ENCODE measurements around the gene CDKAL1. TPM values are rescaled to one million over a fixed set of nuclear protein-coding genes. Genes with fewer than 3 reads are reported as not detected.

CDKAL1 gene
- total RNA-seq, 2 experiments from 2014 or later, result 21.2 to 23.0 TPM

DNA sequence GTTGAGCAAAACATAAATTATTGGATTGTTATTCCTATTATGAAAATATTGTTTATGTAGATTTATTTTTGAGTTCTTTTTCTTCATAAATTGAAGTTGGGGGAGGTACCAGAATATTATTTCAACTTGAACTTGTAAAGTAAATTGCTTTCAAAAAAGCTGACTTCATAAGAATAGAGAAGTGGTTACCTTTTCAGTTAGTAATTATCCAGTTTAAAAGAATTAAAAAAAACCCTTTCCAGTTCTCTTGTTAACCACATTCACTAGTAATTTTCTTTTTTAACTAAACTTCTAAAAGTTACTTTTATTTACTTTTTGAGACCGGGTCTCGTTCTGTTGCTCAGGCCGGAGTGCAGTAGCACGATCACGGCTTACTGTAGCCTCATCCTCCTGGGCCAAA is 124.3 kb downstream of the CDKAL1 start:
- H3K27ac Mint-ChIP-seq, result no peak overlapping the region
- H3K4me3 Mint-ChIP-seq, result no peak overlapping the region
- DNase-seq, result no peak
- peaks cover 21% of the 10 kb centered on the region for H3K36me3 Mint-ChIP-seq (ENCODE audit: low read depth)
- H3K27me3 Mint-ChIP-seq, result no peaks in the 10 kb centered on the region
- H3K9me3 Mint-ChIP-seq, result peaks cover 3% of the 10 kb centered on the region
- no peaks in the 10 kb centered on the region for H3K4me1 Mint-ChIP-seq
- POLR2A ChIA-PET, result no interaction called here
- CTCF ChIA-PET, result no interaction called here

DNA sequence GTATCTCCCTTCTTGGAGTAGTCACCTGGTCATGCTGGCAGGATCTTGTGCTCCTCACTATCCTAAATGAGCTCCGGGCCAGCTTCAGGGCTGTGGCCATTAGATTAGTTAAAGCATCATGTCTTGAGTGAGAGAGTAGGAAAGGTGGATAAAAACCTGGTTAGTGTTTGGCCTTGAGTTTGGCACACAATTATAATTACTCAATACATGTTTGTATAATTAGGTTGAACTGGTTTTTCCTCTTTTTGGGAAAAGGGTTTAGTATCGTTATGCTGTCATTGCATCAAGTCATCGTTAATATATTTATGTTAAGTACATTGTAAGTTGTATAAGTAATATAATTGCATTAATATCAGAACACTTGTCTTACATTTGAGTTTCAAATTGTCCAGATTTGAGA is 126.3 kb downstream of the CDKAL1 start:
- H3K27ac Mint-ChIP-seq, result no peak overlapping the region
- no peak for DNase-seq
- CTCF ChIA-PET, result no interaction called here
- no peak overlapping the region for H3K4me3 Mint-ChIP-seq
- no peaks in the 10 kb centered on the region for H3K27me3 Mint-ChIP-seq
- no peaks in the 10 kb centered on the region for H3K4me1 Mint-ChIP-seq
- H3K36me3 Mint-ChIP-seq (ENCODE audit: low read depth), result peaks cover 10% of the 10 kb centered on the region
- POLR2A ChIA-PET, result no interaction called here
- H3K9me3 Mint-ChIP-seq, result no peaks in the 10 kb centered on the region

- no peak for DNase-seq
- Mint-ChIP-seq H3K9me3 (no peaks in the 10 kb centered on the region), H3K4me1 (no peaks in the 10 kb centered on the region), H3K4me3 (no peak overlapping the region), H3K27ac (no peak overlapping the region), H3K27me3 (no peaks in the 10 kb centered on the region), H3K36me3 (ENCODE audit: low read depth) (peaks cover 10% of the 10 kb centered on the region)
- ChIA-PET POLR2A (no interaction called here), CTCF (no interaction called here)
These were observed 127.5 kb downstream of the CDKAL1 start for GRCh38 chr6:20661721-20662120.

GRCh38 chr6:20664250-20664649 is 130.0 kb downstream of the CDKAL1 start:
- no peak for DNase-seq
- H3K27me3 Mint-ChIP-seq, result no peaks in the 10 kb centered on the region
- ChIA-PET POLR2A (no interaction called here), CTCF (no interaction called here)
- H3K4me3 Mint-ChIP-seq, result no peak overlapping the region
- H3K4me1 Mint-ChIP-seq, result peaks cover under 1% of the 10 kb centered on the region
- no peaks in the 10 kb centered on the region for H3K9me3 Mint-ChIP-seq
- H3K36me3 Mint-ChIP-seq (ENCODE audit: low read depth), result peaks cover 13% of the 10 kb centered on the region
- H3K27ac Mint-ChIP-seq, result no peak overlapping the region

DNA sequence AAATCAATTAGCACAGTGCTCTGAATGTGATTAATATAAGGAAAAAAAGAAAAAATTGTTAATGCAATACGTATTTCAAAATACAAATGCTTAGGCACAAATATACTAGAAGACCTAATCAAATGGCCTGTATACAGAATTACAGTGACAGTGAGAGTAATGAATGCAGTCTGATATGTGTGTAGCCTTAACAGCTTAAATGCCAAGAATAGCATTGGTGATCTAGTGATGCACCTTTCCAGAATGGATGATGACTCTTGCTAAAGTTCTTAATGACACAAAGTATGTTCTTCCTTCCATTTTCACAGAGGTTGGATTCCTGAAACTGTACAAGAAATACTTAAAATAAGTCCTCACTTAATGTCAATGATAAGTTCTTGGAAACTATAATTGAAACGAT is 131.0 kb downstream of the CDKAL1 start:
- no peaks in the 10 kb centered on the region for H3K27me3 Mint-ChIP-seq
- H3K36me3 Mint-ChIP-seq (ENCODE audit: low read depth), result peaks cover 5% of the 10 kb centered on the region
- H3K4me1 Mint-ChIP-seq, result peaks cover 6% of the 10 kb centered on the region
- no peaks in the 10 kb centered on the region for H3K9me3 Mint-ChIP-seq
- H3K27ac Mint-ChIP-seq, result no peak overlapping the region
- ChIA-PET CTCF (no interaction called here), POLR2A (no interaction called here)
- DNase-seq, result no peak
- H3K4me3 Mint-ChIP-seq, result no peak overlapping the region

DNA sequence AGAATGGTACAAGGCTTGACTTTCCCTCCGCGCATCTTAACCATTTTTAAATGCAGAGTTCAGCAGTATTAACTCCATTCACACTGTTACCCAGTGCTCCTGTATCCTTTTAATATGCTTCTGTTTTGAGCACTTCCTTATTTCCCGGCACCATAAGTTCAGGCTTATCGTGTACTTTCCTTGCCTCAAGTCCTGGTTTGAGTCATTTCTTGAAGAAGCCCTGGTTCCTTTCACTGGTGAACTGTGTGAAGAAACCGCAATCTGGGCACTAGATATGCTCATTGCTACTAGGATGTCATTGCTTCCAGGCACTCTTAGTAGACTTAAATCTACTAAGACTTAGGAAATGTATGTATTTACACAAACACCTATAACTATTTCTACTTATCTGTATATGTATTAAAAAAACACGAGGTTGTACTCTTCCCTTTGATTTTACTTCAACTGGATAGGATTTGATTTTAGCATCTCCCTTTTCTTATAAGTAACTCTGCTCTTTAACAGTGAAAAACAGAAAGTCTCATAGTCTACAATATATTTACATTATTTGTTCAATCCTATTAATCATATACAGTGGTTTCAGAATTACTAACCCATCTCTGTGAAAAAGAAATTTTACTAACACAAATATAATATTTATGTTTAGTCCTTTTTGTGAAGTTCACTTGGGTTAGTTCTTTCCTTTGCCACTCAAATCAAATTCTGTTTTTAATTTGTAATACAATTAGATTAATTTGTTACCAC is 135.5 kb downstream of the CDKAL1 start:
- no peaks in the 10 kb centered on the region for H3K27me3 Mint-ChIP-seq
- H3K27ac Mint-ChIP-seq, result no peak overlapping the region
- no peak overlapping the region for H3K4me3 Mint-ChIP-seq
- ChIA-PET CTCF (no interaction called here), POLR2A (no interaction called here)
- peaks cover 7% of the 10 kb centered on the region for H3K36me3 Mint-ChIP-seq (ENCODE audit: low read depth)
- no peak for DNase-seq
- peaks cover 6% of the 10 kb centered on the region for H3K4me1 Mint-ChIP-seq
- H3K9me3 Mint-ChIP-seq, result no peaks in the 10 kb centered on the region

DNA sequence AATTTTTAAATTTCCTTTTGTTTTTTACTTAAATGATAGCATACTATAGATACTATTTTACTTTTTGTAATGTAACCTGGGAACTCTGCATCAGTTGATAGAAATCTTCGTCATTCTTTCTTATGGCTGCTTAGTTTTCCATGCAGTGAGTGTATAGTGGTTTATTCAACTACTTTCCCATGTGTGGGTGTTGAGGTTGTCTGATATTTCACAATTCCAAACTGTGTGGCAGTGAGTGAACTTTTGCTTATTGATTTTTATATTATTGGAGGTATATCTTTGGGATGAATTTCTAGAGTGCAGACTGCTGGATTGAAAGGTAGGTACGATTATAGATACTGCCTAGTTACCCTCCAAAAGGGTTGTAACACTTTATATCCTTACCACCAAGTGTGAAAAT is 136.5 kb downstream of the CDKAL1 start:
- peaks cover 6% of the 10 kb centered on the region for H3K4me1 Mint-ChIP-seq
- ChIA-PET POLR2A (no interaction called here), CTCF (no interaction called here)
- H3K27me3 Mint-ChIP-seq, result no peaks in the 10 kb centered on the region
- no peak overlapping the region for H3K27ac Mint-ChIP-seq
- H3K36me3 Mint-ChIP-seq (ENCODE audit: low read depth), result peaks cover 7% of the 10 kb centered on the region
- H3K9me3 Mint-ChIP-seq, result no peaks in the 10 kb centered on the region
- DNase-seq, result no peak
- no peak overlapping the region for H3K4me3 Mint-ChIP-seq

DNA sequence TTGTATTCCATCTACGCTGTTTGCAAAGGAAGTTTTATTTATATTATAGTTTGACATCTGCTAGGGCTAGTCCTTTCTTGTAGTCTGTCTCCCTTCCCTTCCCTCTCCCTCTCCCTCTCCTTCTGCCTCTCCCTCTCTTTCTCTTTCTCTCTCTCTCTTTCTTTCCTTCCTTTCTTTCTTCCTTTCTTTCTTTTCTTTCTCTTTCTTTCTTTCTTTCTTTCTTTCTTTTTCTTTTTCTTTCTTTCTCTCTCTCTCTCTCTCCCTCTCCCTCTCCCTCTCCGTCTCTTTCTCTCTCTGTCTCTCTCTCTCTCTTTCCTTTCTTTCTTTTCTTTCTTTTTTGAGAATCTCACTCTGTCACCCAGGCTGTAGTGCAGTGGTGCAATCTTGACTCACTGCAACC is 137.8 kb downstream of the CDKAL1 start:
- POLR2A ChIA-PET, result no interaction called here
- H3K9me3 Mint-ChIP-seq, result no peaks in the 10 kb centered on the region
- H3K4me1 Mint-ChIP-seq, result peaks cover 6% of the 10 kb centered on the region
- DNase-seq, result no peak
- H3K4me3 Mint-ChIP-seq, result no peak overlapping the region
- H3K27me3 Mint-ChIP-seq, result no peaks in the 10 kb centered on the region
- peaks cover 7% of the 10 kb centered on the region for H3K36me3 Mint-ChIP-seq (ENCODE audit: low read depth)
- CTCF ChIA-PET, result no interaction called here
- H3K27ac Mint-ChIP-seq, result no peak overlapping the region

DNA sequence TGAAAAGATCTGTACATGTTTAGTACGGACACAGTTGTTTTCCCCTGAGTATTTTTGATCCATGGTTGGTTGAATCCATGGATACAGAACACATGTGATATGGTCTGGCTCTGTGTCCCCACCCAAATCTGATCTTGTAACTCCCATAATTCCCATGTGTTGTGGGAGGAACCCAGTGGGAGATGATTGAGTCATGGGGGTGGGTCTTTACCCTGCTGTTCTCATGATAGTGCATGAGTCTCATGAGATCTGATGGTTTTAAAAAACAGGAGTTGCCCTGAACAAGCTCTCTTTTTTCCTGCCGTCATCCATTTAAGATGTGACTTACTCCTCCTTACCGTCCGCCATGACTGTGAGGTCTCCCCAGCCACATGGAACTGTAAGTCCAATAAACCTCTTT is 139.2 kb downstream of the CDKAL1 start:
- Mint-ChIP-seq H3K36me3 (ENCODE audit: low read depth) (peaks cover 6% of the 10 kb centered on the region), H3K4me3 (no peak overlapping the region), H3K9me3 (no peaks in the 10 kb centered on the region), H3K27me3 (no peaks in the 10 kb centered on the region), H3K27ac (no peak overlapping the region), H3K4me1 (peaks cover 6% of the 10 kb centered on the region)
- DNase-seq, result no peak
- CTCF ChIA-PET, result no interaction called here
- POLR2A ChIA-PET, result no interaction called here

- H3K4me3 Mint-ChIP-seq, result no peak overlapping the region
- H3K9me3 Mint-ChIP-seq, result no peaks in the 10 kb centered on the region
- H3K36me3 Mint-ChIP-seq (ENCODE audit: low read depth), result peaks cover 3% of the 10 kb centered on the region
- H3K27ac Mint-ChIP-seq, result no peak overlapping the region
- CTCF ChIA-PET, result no interaction called here
- POLR2A ChIA-PET, result no interaction called here
- peaks cover 2% of the 10 kb centered on the region for H3K4me1 Mint-ChIP-seq
- no peaks in the 10 kb centered on the region for H3K27me3 Mint-ChIP-seq
- DNase-seq, result no peak
These were observed 140.4 kb downstream of the CDKAL1 start for GRCh38 chr6:20674664-20675063.

DNA sequence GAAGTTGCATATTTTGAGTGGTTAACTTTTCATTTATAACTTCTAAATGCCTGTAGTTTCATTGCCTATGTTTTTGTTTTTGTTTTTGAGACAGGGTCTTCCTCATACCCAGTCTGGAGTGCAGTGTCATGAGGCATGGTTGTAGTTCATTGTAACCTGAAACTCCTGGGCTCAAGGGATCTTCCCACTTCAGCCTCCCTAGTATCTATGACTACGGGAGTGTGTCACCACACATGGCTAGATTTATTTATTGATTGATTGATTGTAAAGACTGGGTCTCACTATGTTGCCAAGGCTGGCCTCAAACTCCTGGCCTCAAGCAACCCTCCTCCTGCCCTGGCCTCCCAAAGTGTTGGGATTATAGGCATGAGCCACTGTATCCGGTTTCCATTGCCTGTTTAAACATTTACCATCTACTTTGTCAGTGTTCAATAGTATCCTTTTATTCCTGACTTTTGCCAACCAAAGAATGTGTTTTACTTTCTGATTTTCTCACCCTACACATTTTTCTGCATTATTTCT is 144.6 kb downstream of the CDKAL1 start:
- H3K4me3 Mint-ChIP-seq, result no peak overlapping the region
- no peaks in the 10 kb centered on the region for H3K9me3 Mint-ChIP-seq
- no peak for DNase-seq
- CTCF ChIA-PET, result no interaction called here
- POLR2A ChIA-PET, result no interaction called here
- no peak overlapping the region for H3K27ac Mint-ChIP-seq
- H3K36me3 Mint-ChIP-seq (ENCODE audit: low read depth), result no peaks in the 10 kb centered on the region
- H3K4me1 Mint-ChIP-seq, result peaks cover 10% of the 10 kb centered on the region
- no peaks in the 10 kb centered on the region for H3K27me3 Mint-ChIP-seq

DNA sequence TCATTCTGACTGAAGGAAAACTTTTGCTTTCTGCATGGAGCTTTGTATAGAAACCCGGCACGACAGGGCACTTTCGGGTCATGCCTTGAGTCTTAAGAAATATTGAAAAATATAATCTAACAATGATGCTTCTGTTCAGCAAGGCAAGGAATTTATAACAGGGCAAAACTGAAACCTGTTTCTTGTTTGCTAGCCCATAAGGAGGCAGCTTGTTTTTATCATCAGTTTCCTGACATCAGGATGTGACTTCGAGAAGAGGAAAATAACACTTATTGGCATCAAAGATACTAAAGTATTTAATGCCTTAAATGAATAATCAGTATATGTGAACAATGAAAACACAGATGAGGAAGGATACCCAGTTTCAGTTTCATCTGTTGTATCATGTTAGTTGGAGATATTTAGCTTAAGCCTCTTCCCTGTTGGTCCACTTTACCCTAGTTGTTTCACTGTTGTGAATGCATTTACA is 146.5 kb downstream of the CDKAL1 start:
- no peak overlapping the region for H3K27ac Mint-ChIP-seq
- CTCF ChIA-PET, result no interaction called here
- no peaks in the 10 kb centered on the region for H3K27me3 Mint-ChIP-seq
- peaks cover 10% of the 10 kb centered on the region for H3K4me1 Mint-ChIP-seq
- DNase-seq, result no peak
- no peak overlapping the region for H3K4me3 Mint-ChIP-seq
- POLR2A ChIA-PET, result no interaction called here
- no peaks in the 10 kb centered on the region for H3K9me3 Mint-ChIP-seq
- H3K36me3 Mint-ChIP-seq (ENCODE audit: low read depth), result no peaks in the 10 kb centered on the region

- no peak for DNase-seq
- Mint-ChIP-seq H3K36me3 (ENCODE audit: low read depth) (no peaks in the 10 kb centered on the region), H3K9me3 (no peaks in the 10 kb centered on the region), H3K27ac (no peak overlapping the region), H3K27me3 (no peaks in the 10 kb centered on the region), H3K4me3 (no peak overlapping the region), H3K4me1 (peaks cover 10% of the 10 kb centered on the region)
- POLR2A ChIA-PET, result no interaction called here
- CTCF ChIA-PET, result no interaction called here
These were observed 147.0 kb downstream of the CDKAL1 start for GRCh38 chr6:20681243-20681684.

DNA sequence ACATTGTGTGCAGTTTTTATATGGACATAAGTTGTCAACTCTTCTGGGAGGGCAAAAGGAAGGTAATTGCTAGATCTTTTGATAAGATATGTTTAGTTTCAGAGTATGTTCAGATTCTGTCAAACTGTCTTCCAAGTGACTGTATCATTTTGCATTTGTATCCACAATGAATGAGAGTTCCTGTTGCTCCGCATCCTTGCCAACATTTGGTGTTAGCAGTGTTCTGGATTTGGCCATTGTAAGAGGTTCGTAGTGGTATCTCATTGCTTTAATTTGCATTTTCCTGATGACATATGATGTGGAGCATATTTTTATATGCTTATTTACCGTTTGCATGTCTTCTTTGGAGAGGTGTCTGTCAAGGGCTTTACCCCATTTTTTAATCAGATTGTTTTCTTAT is 150.2 kb downstream of the CDKAL1 start:
- Mint-ChIP-seq H3K27ac (no peak overlapping the region), H3K27me3 (no peaks in the 10 kb centered on the region), H3K9me3 (no peaks in the 10 kb centered on the region), H3K4me1 (peaks cover 25% of the 10 kb centered on the region), H3K36me3 (ENCODE audit: low read depth) (no peaks in the 10 kb centered on the region), H3K4me3 (no peak overlapping the region)
- CTCF ChIA-PET, result no interaction called here
- POLR2A ChIA-PET, result no interaction called here
- DNase-seq, result no peak

Data from activated CD4-positive, alpha-beta memory T cell treated with anti-CD3 and anti-CD28 coated beads, Interleukin-2, amount 10 ng/mL, durations not matched to agents 7 days and 5 days (primary cell).